Ascending aorta (tissue), 2 donors: ENCODE results near the gene MMP21. TPM values are rescaled to one million over a fixed set of nuclear protein-coding genes. Genes with fewer than 3 reads are reported as not detected.
A peak's percentile ranks its signal among the peaks of the same experiment; 100 is the strongest.

Experiments
- DNase-seq, 2 donors: peaks; one replicate each; pipeline ENCODE4 v3.0.0-alpha.2; 2019; ENCODE audit warnings: low spot score in 2 of 2
- H3K27ac ChIP-seq, 2 donors: fragments of 200-600 bp; sonication (generic); one replicate each; pipeline ENCODE4 v1.5.1; 2016 to 2017; ENCODE audit warnings: mild to moderate bottlenecking in 1 of 2
- H3K27me3 ChIP-seq: fragments of 200-600 bp; sonication (generic); one replicate; pipeline ENCODE4 v1.5.1; 2017
- H3K36me3 ChIP-seq, 2 donors: fragments of 200-600 bp; sonication (generic); one replicate each; pipeline ENCODE4 v1.5.1; 2016
- H3K4me1 ChIP-seq, 2 donors: fragments of 200-600 bp; sonication (generic); one replicate each; pipeline ENCODE4 v1.5.1; 2016 to 2017; ENCODE audit warnings: mild to moderate bottlenecking in 1 of 2
- H3K4me3 ChIP-seq, 2 donors: fragments of 200-600 bp; sonication (generic); one replicate each; pipeline ENCODE4 v1.5.1; 2016 to 2017; ENCODE audit warnings: mild to moderate bottlenecking in 1 of 2
- H3K9me3 ChIP-seq, 2 donors: fragments of 200-600 bp; sonication (generic); one replicate each; pipeline ENCODE4 v1.5.1; 2016
- CTCF ChIP-seq, 3 experiments: fragments of 200-600 bp in 2 of 3; fragments of 450-650 bp in 1 of 3; sonication (generic) in 2 of 3; IDR thresholded peaks; one replicate each; pipeline ENCODE4 v1.5.1; 2016 to 2019; ENCODE audit warnings: antibody characterized with exemption in 3 of 3, mild to moderate bottlenecking in 1 of 3, moderate library complexity in 1 of 3
- intact Hi-C: fragments of 100-400 bp; cut with DNase I; formaldehyde crosslinking; loops from one replicate; pipeline ENCODE4 v1.15.1; 2023
- total RNA-seq: library from RNA; depleted of rRNA; stranded (reverse); fragments of >200 nt; gene quantifications from one replicate; pipeline ENCODE4 v1.1.0, GENCODE V29; 2016

The MMP21 gene
- total RNA-seq, 1 donor from 2014 or later = not detected

- Histone ChIP-seq H3K27me3 (no peaks in the 10 kb centered on the region), H3K9me3 (no peaks in the 10 kb centered on the region), H3K4me1 (no peaks in the 10 kb centered on the region), H3K4me3 (no peak overlapping the region), H3K36me3 (peaks cover 30 to 54% of the 10 kb centered on the region in 2 donors), H3K27ac (no peak overlapping the region)
- peak in 1 of 2 donors; percentile 37 for DNase-seq
- TF ChIP-seq CTCF (IDR thresholded peaks at IDR 0.05) = no peak
- intact Hi-C loops = no loop called here
Measured at GRCh38 chr10:125797994-125798662, 22.5 kb upstream of the MMP21 start.

GRCh38 chr10:125797424-125797823 lies 21.8 kb upstream of the MMP21 start:
- TF ChIP-seq CTCF (IDR thresholded peaks at IDR 0.05) = no peak
- Histone ChIP-seq H3K27ac (no peak overlapping the region), H3K4me1 (no peaks in the 10 kb centered on the region), H3K9me3 (no peaks in the 10 kb centered on the region), H3K36me3 (peaks cover 35 to 61% of the 10 kb centered on the region in 2 donors), H3K27me3 (no peaks in the 10 kb centered on the region), H3K4me3 (no peak overlapping the region)
- peak in 1 of 2 donors; percentile 61 for DNase-seq
- intact Hi-C loops = no loop called here

GRCh38 chr10:125795637-125796190 lies 20.1 kb upstream of the MMP21 start:
- intact Hi-C loops = no loop called here
- no peak for TF ChIP-seq CTCF (IDR thresholded peaks at IDR 0.05)
- H3K4me3 ChIP-seq = no peak overlapping the region
- DNase-seq = no peak
- H3K36me3 ChIP-seq = peaks cover 39 to 74% of the 10 kb centered on the region in 2 donors
- H3K27ac ChIP-seq = no peak overlapping the region
- no peaks in the 10 kb centered on the region for H3K27me3 ChIP-seq
- H3K9me3 ChIP-seq = no peaks in the 10 kb centered on the region
- no peaks in the 10 kb centered on the region for H3K4me1 ChIP-seq

- intact Hi-C loops = no loop called here
- no peak for TF ChIP-seq CTCF (IDR thresholded peaks at IDR 0.05)
- Histone ChIP-seq H3K27me3 (no peaks in the 10 kb centered on the region), H3K4me1 (no peaks in the 10 kb centered on the region), H3K9me3 (no peaks in the 10 kb centered on the region), H3K36me3 (peaks cover 37 to 72% of the 10 kb centered on the region in 2 donors), H3K27ac (no peak overlapping the region), H3K4me3 (no peak overlapping the region)
- DNase-seq = peak in 1 of 2 donors; percentile 52
Measured at GRCh38 chr10:125795128-125795527, 19.5 kb upstream of the MMP21 start.

- Histone ChIP-seq H3K9me3 (no peaks in the 10 kb centered on the region), H3K27me3 (no peaks in the 10 kb centered on the region), H3K27ac (no peak overlapping the region), H3K4me1 (no peaks in the 10 kb centered on the region), H3K4me3 (no peak overlapping the region), H3K36me3 (peaks cover 43 to 70% of the 10 kb centered on the region in 2 donors)
- DNase-seq = peak in 1 of 2 donors; percentile 34
- intact Hi-C loops = no loop called here
- TF ChIP-seq CTCF (IDR thresholded peaks at IDR 0.05) = no peak
Measured at GRCh38 chr10:125792342-125793300, 17.0 kb upstream of the MMP21 start.
